Hepatocyte (in vitro differentiated cells): ENCODE results near the gene BICD1.

Experiments used
- EZH2 ChIP-seq: fragments of 200-600 bp; sonication (generic); IDR thresholded peaks from 2 replicates; pipeline ENCODE4 v1.6.1; 2016; ENCODE audit warnings: antibody characterized with exemption, mild to moderate bottlenecking, borderline replicate concordance
- TF ChIP-seq, protein P1 (sequence below): fragments of 200-600 bp; sonication (generic); IDR thresholded peaks from 2 replicates; pipeline ENCODE4 v1.5.1; 2016; ENCODE audit warnings: antibody characterized with exemption, mild to moderate bottlenecking; ENCODE audit not compliant: poor library complexity

DNA sequence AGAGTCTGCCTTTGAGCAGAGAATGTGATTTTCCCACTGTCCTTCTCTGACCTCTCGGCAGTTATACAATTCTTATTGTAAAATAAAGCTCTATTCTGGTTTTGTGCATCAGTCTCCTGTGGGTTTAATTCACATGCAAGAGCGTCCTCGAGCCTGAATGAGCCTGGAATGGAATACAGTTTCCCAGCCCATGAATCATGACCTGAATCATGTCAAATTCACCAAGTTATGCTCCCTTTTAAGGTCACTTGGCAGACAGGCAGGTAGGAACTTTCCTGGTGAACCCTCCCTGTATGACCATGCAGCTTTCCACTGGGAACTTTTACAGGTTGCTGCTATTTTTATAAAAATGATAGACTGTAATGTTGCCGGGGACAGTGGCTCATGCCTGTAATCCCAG lies 41.7 kb downstream of the BICD1 start:
- TF ChIP-seq, protein P1, sequence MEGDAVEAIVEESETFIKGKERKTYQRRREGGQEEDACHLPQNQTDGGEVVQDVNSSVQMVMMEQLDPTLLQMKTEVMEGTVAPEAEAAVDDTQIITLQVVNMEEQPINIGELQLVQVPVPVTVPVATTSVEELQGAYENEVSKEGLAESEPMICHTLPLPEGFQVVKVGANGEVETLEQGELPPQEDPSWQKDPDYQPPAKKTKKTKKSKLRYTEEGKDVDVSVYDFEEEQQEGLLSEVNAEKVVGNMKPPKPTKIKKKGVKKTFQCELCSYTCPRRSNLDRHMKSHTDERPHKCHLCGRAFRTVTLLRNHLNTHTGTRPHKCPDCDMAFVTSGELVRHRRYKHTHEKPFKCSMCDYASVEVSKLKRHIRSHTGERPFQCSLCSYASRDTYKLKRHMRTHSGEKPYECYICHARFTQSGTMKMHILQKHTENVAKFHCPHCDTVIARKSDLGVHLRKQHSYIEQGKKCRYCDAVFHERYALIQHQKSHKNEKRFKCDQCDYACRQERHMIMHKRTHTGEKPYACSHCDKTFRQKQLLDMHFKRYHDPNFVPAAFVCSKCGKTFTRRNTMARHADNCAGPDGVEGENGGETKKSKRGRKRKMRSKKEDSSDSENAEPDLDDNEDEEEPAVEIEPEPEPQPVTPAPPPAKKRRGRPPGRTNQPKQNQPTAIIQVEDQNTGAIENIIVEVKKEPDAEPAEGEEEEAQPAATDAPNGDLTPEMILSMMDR = no peak
- TF ChIP-seq EZH2 = no peak
